Measurements from ENCODE around the gene APOL6. TPM values are rescaled to one million over a fixed set of nuclear protein-coding genes. Genes with fewer than 3 reads are reported as not detected.

APOL6 gene
- total and polyA plus RNA-seq, 4 donors: 9.6 to 34.1 (median 22.4) TPM

GRCh38 chr22:35631597-35631996 is 16.6 kb upstream of the APOL6 start:
- no peak for ATAC-seq (ENCODE audit: insufficient read depth, low FRiP score)
- Histone ChIP-seq H3K4me1 (ENCODE audit: control insufficient read depth in 5 of 5, insufficient read depth in 5 of 5, low read length in 5 of 5) (peaks cover 0 to 10% (median 0%) of the 10 kb centered on the region in 5 donors), H3K4me3 (no peak overlapping the region), H3K36me3 (ENCODE audit: control insufficient read depth in 4 of 4, insufficient read depth in 4 of 4, low read length in 4 of 4) (no peaks in the 10 kb centered on the region), H3K27me3 (ENCODE audit: control insufficient read depth in 3 of 3, insufficient read depth in 3 of 3, low read length in 2 of 3) (no peaks in the 10 kb centered on the region), H3K9me3 (ENCODE audit: control insufficient read depth in 4 of 4, insufficient read depth in 3 of 4, low read length in 3 of 4) (no peaks in the 10 kb centered on the region), H3K9ac (ENCODE audit: insufficient read depth in 1 of 2, low read length in 2 of 2) (no peak overlapping the region), H3K27ac (ENCODE audit: low read depth in 1 of 2, low read length in 1 of 2) (no peak overlapping the region)
- DNase-seq: no peak
- 75% methylated on average over 5 of the region's 5 CpGs for WGBS, 2 donors
- no peak for TF ChIP-seq CTCF (IDR thresholded peaks at IDR 0.05; ENCODE audit: control extremely low read depth, extremely low read depth)

- H3K27me3 ChIP-seq (ENCODE audit: control insufficient read depth in 3 of 3, insufficient read depth in 3 of 3, low read length in 2 of 3): no peaks in the 10 kb centered on the region
- no peak for TF ChIP-seq CTCF (IDR thresholded peaks at IDR 0.05; ENCODE audit: control extremely low read depth, extremely low read depth)
- DNase-seq: no peak
- no peak overlapping the region for H3K4me3 ChIP-seq
- no peaks in the 10 kb centered on the region for H3K9me3 ChIP-seq (ENCODE audit: control insufficient read depth in 4 of 4, insufficient read depth in 3 of 4, low read length in 3 of 4)
- no peak for ATAC-seq (ENCODE audit: insufficient read depth, low FRiP score)
- H3K36me3 ChIP-seq (ENCODE audit: control insufficient read depth in 4 of 4, insufficient read depth in 4 of 4, low read length in 4 of 4): no peaks in the 10 kb centered on the region
- no peak overlapping the region for H3K27ac ChIP-seq (ENCODE audit: low read depth in 1 of 2, low read length in 1 of 2)
- H3K4me1 ChIP-seq (ENCODE audit: control insufficient read depth in 5 of 5, insufficient read depth in 5 of 5, low read length in 5 of 5): peaks cover 0 to 13% (median 7%) of the 10 kb centered on the region in 5 donors
- H3K9ac ChIP-seq (ENCODE audit: insufficient read depth in 1 of 2, low read length in 2 of 2): no peak overlapping the region
- 73 to 77% methylated on average over 3 of the region's 3 CpGs for WGBS, 2 donors
These were observed 15.3 kb upstream of the APOL6 start for GRCh38 chr22:35632935-35633334.

DNA sequence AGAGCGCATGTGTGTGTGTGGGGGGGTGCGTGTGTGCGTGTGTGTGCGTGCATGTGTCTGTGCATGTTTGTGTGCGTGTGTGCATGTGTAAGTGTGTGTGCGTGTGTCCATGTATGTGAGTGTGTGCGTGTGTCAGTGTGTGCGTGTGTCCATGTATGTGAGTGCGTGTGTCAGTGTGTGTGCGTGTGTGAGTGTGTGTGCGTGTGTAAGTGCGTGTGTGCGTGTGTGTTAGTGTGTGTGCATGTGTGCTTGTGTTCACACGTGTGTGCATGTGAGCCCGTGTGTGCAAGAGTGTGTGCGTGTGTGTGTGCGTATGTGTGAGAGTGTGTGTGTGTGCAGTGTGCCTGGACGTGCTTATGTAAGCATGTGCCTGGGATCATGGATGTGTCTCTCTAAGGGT is 14.7 kb upstream of the APOL6 start:
- no peaks in the 10 kb centered on the region for H3K9me3 ChIP-seq (ENCODE audit: control insufficient read depth in 4 of 4, insufficient read depth in 3 of 4, low read length in 3 of 4)
- no peaks in the 10 kb centered on the region for H3K36me3 ChIP-seq (ENCODE audit: control insufficient read depth in 4 of 4, insufficient read depth in 4 of 4, low read length in 4 of 4)
- no peaks in the 10 kb centered on the region for H3K27me3 ChIP-seq (ENCODE audit: control insufficient read depth in 3 of 3, insufficient read depth in 3 of 3, low read length in 2 of 3)
- ATAC-seq (ENCODE audit: insufficient read depth, low FRiP score) (no peak), DNase-seq (no peak)
- H3K4me3 ChIP-seq: no peak overlapping the region
- 82 to 91% methylated on average over 18 of the region's 18 CpGs for WGBS, 2 donors
- no peak overlapping the region for H3K27ac ChIP-seq (ENCODE audit: low read depth in 1 of 2, low read length in 1 of 2)
- TF ChIP-seq CTCF (IDR thresholded peaks at IDR 0.05; ENCODE audit: control extremely low read depth, extremely low read depth): no peak
- peaks cover 0 to 17% (median 10%) of the 10 kb centered on the region in 5 donors for H3K4me1 ChIP-seq (ENCODE audit: control insufficient read depth in 5 of 5, insufficient read depth in 5 of 5, low read length in 5 of 5)
- H3K9ac ChIP-seq (ENCODE audit: insufficient read depth in 1 of 2, low read length in 2 of 2): no peak overlapping the region

- H3K4me1 ChIP-seq (ENCODE audit: control insufficient read depth in 5 of 5, insufficient read depth in 5 of 5, low read length in 5 of 5): peaks cover 0 to 22% (median 10%) of the 10 kb centered on the region in 5 donors
- WGBS, 2 donors: 53 to 71% methylated on average over 5 of the region's 5 CpGs
- TF ChIP-seq CTCF (IDR thresholded peaks at IDR 0.05; ENCODE audit: control extremely low read depth, extremely low read depth): no peak
- DNase-seq (no peak), ATAC-seq (ENCODE audit: insufficient read depth, low FRiP score) (no peak)
- H3K9ac ChIP-seq (ENCODE audit: insufficient read depth in 1 of 2, low read length in 2 of 2): no peak overlapping the region
- no peak overlapping the region for H3K4me3 ChIP-seq
- H3K27me3 ChIP-seq (ENCODE audit: control insufficient read depth in 3 of 3, insufficient read depth in 3 of 3, low read length in 2 of 3): no peaks in the 10 kb centered on the region
- no peak overlapping the region for H3K27ac ChIP-seq (ENCODE audit: low read depth in 1 of 2, low read length in 1 of 2)
- H3K36me3 ChIP-seq (ENCODE audit: control insufficient read depth in 4 of 4, insufficient read depth in 4 of 4, low read length in 4 of 4): no peaks in the 10 kb centered on the region
- H3K9me3 ChIP-seq (ENCODE audit: control insufficient read depth in 4 of 4, insufficient read depth in 3 of 4, low read length in 3 of 4): no peaks in the 10 kb centered on the region
These were observed 14.2 kb upstream of the APOL6 start for GRCh38 chr22:35634015-35634414.

Measured in lung (tissue), 12 donors.